Muscle layer of duodenum (tissue), 2 donors: Measurements from ENCODE around the gene RND2.
"Not testable (repeated sequence)": the region's sequence is repeated elsewhere in the genome, so short reads cannot be mapped to it uniquely, and the experiment has no call there.

Experiments
- H3K27ac ChIP-seq: one replicate; pipeline ENCODE4 v1.7.0; 2013; ENCODE audit warnings: mild to moderate bottlenecking, low read length
- H3K27me3 ChIP-seq: one replicate; pipeline ENCODE4 v1.7.0; 2013; ENCODE audit warnings: low read depth, mild to moderate bottlenecking, control low read depth, low read length
- H3K36me3 ChIP-seq, 2 donors: one replicate each; pipeline ENCODE4 v1.7.0; 2013; ENCODE audit warnings: low read length in 2 of 2, control low read depth in 1 of 2, mild to moderate bottlenecking in 1 of 2; ENCODE audit not compliant: insufficient read depth in 2 of 2, control insufficient read depth in 1 of 2
- H3K4me1 ChIP-seq, 2 donors: one replicate each; pipeline ENCODE4 v1.7.0; 2013; ENCODE audit warnings: low read length in 2 of 2, mild to moderate bottlenecking in 2 of 2, control low read depth in 1 of 2, moderate library complexity in 1 of 2; ENCODE audit not compliant: insufficient read depth in 2 of 2, control insufficient read depth in 1 of 2
- H3K4me3 ChIP-seq, 2 donors: one replicate each; pipeline ENCODE4 v1.7.0; 2013; ENCODE audit warnings: low read length in 2 of 2, low read depth in 1 of 2, mild to moderate bottlenecking in 1 of 2
- H3K9me3 ChIP-seq, 2 donors: one replicate each; pipeline ENCODE4 v1.7.0; 2013; ENCODE audit warnings: low read length in 2 of 2, control low read depth in 1 of 2, mild to moderate bottlenecking in 1 of 2; ENCODE audit not compliant: control insufficient read depth in 1 of 2
- donor health status: healthy.

The RND2 gene

GRCh38 chr17:42991471-42991870, 33.6 kb upstream of the RND2 start:
- no peak overlapping the region for H3K4me3 ChIP-seq
- no peaks in the 10 kb centered on the region for H3K9me3 ChIP-seq
- peaks cover 49 to 64% of the 10 kb centered on the region in 2 donors for H3K36me3 ChIP-seq
- H3K27me3 ChIP-seq, result no peaks in the 10 kb centered on the region
- H3K27ac ChIP-seq, result no peak overlapping the region
- no peaks in the 10 kb centered on the region for H3K4me1 ChIP-seq

GRCh38 chr17:42992872-42993271, 32.2 kb upstream of the RND2 start:
- H3K4me1 ChIP-seq, result peaks cover 0 to 7% of the 10 kb centered on the region in 2 donors
- H3K27ac ChIP-seq, result no peak overlapping the region
- peaks cover 41 to 54% of the 10 kb centered on the region in 2 donors for H3K36me3 ChIP-seq
- H3K9me3 ChIP-seq, result no peaks in the 10 kb centered on the region
- H3K4me3 ChIP-seq, result no peak overlapping the region
- no peaks in the 10 kb centered on the region for H3K27me3 ChIP-seq

- H3K4me1 ChIP-seq, result peaks cover 0 to 10% of the 10 kb centered on the region in 2 donors
- H3K27me3 ChIP-seq, H3K27ac ChIP-seq, H3K9me3 ChIP-seq, H3K4me3 ChIP-seq: not testable (repeated sequence)
- H3K36me3 ChIP-seq, result peaks cover 33 to 51% of the 10 kb centered on the region in 2 donors
Measured at GRCh38 chr17:42993913-42994312, 31.1 kb upstream of the RND2 start.

GRCh38 chr17:42997390-42997983, 27.5 kb upstream of the RND2 start:
- Histone ChIP-seq H3K27me3 (no peaks in the 10 kb centered on the region), H3K4me3 (peak overlapping the region; percentile 87 to 96), H3K36me3 (peaks cover 18 to 48% of the 10 kb centered on the region in 2 donors), H3K27ac (peak overlapping the region; percentile 61), H3K9me3 (no peaks in the 10 kb centered on the region), H3K4me1 (peaks cover 6 to 23% of the 10 kb centered on the region in 2 donors)

- peak within 1 kb of the TSS; percentile 87 to 96 for H3K4me3 ChIP-seq
- no peaks in the 10 kb centered on the region for H3K9me3 ChIP-seq
- peak within 1 kb of the TSS; percentile 98 for H3K27ac ChIP-seq
- H3K27me3 ChIP-seq, result no peaks in the 10 kb centered on the region
- H3K4me1 ChIP-seq, result peaks cover 6 to 23% of the 10 kb centered on the region in 2 donors
- peaks cover 18 to 47% of the 10 kb centered on the region in 2 donors for H3K36me3 ChIP-seq
Measured at GRCh38 chr17:42997984-42998938, 26.8 kb upstream of the RND2 start, which contains the start of gene RPL27. Gene RPL27, plus strand, starts transcription at chr17:42998419. Its CDS starts 332 bp downstream, at chr17:42998751.

GRCh38 chr17:42999003-42999525, 26.0 kb upstream of the RND2 start:
- H3K9me3 ChIP-seq, result no peaks in the 10 kb centered on the region

GRCh38 chr17:43000894-43001293, 24.1 kb upstream of the RND2 start:
- peaks cover 22 to 47% of the 10 kb centered on the region in 2 donors for H3K36me3 ChIP-seq
- H3K27ac ChIP-seq, result not testable (repeated sequence)

More at GRCh38 chr17:42999003-42999525, 26.0 kb upstream of the RND2 start:
- H3K27ac ChIP-seq, result peak overlapping the region; percentile 98
- peaks cover 22 to 48% of the 10 kb centered on the region in 2 donors for H3K36me3 ChIP-seq
- no peaks in the 10 kb centered on the region for H3K27me3 ChIP-seq
- H3K4me1 ChIP-seq, result peaks cover 6 to 23% of the 10 kb centered on the region in 2 donors
- peak overlapping the region; percentile 87 to 96 for H3K4me3 ChIP-seq

GRCh38 chr17:43003542-43004172, 21.4 kb upstream of the RND2 start:
- peak overlapping the region; percentile 23 for H3K27ac ChIP-seq
- H3K4me1 ChIP-seq, result peaks cover 6 to 19% of the 10 kb centered on the region in 2 donors
- H3K4me3 ChIP-seq, result no peak overlapping the region
- H3K27me3 ChIP-seq, result no peaks in the 10 kb centered on the region
- H3K9me3 ChIP-seq, result no peaks in the 10 kb centered on the region
- H3K36me3 ChIP-seq, result peaks cover 22 to 43% of the 10 kb centered on the region in 2 donors

More at GRCh38 chr17:43000894-43001293, 24.1 kb upstream of the RND2 start:
- not testable (repeated sequence) for H3K9me3 ChIP-seq, H3K4me3 ChIP-seq, H3K27me3 ChIP-seq
- H3K4me1 ChIP-seq, result peaks cover 6 to 23% of the 10 kb centered on the region in 2 donors

GRCh38 chr17:43006639-43007551, 18.1 kb upstream of the RND2 start, which contains the start of gene IFI35:
Gene IFI35, plus strand, starts transcription at chr17:43006784. Its CDS starts 164 bp downstream, at chr17:43006948.
- Histone ChIP-seq H3K4me1 (peaks cover 0 to 4% of the 10 kb centered on the region in 2 donors), H3K27me3 (no peaks in the 10 kb centered on the region), H3K4me3 (peak within 1 kb of the TSS; percentile 80 to 97), H3K36me3 (peaks cover 12 to 19% of the 10 kb centered on the region in 2 donors), H3K27ac (peak within 1 kb of the TSS; percentile 98), H3K9me3 (no peaks in the 10 kb centered on the region)

GRCh38 chr17:43010667-43011308, 14.2 kb upstream of the RND2 start:
- H3K4me3 ChIP-seq, result no peak overlapping the region
- H3K36me3 ChIP-seq, result peaks cover 14 to 33% of the 10 kb centered on the region in 2 donors
- no peaks in the 10 kb centered on the region for H3K9me3 ChIP-seq
- peak overlapping the region; percentile 39 for H3K27ac ChIP-seq
- peaks cover 5 to 28% of the 10 kb centered on the region in 2 donors for H3K4me1 ChIP-seq
- H3K27me3 ChIP-seq, result no peaks in the 10 kb centered on the region
